HCT116 (cell line): ENCODE data around the gene KLHL24. TPM values are rescaled to one million over a fixed set of nuclear protein-coding genes. Genes with fewer than 3 reads are reported as not detected.

Source experiments
- ATAC-seq: fragments of 200-7000 bp; cut with Tn5 transposase; 2 replicates; pipeline ENCODE4 v1.9.1; 2020; ENCODE audit warnings: mild to moderate bottlenecking, moderate library complexity
- BruUV-seq: library from RNA; stranded (reverse); fragments of 400-500 nt; replicated peaks from 2 replicates; lab custom pipeline; 2021; lab: Mats Ljungman, UMichigan
- CTCF ChIA-PET: fragments of 300-600 bp; sonication (Branson Sonifier 250); formaldehyde crosslinking; loops from one replicate; lab custom pipeline; 2021; ENCODE audit warnings: antibody characterized with exemption; lab: Charles Lee
- POLR2A ChIA-PET: fragments of 300-600, 350-600 bp; sonication (Branson Sonifier 250); formaldehyde crosslinking; loops from one replicate; lab custom pipeline; 2021; ENCODE audit warnings: antibody characterized with exemption; lab: Charles Lee
- RAD21 ChIA-PET, 2 experiments: fragments of 300-600 bp; sonication (Branson Sonifier 250); formaldehyde crosslinking; loops; one replicate each; lab custom pipeline; 2023; ENCODE audit warnings: low total read pairs in 2 of 2; ENCODE audit not compliant: uncharacterized antibody in 2 of 2, unreplicated experiment in 2 of 2, low non-redundant PET in 1 of 2; lab: Charles Lee
- DNase-seq: peaks from one replicate; pipeline ENCODE4 v3.0.0-alpha.2; 2010; ENCODE audit warnings: low read depth, low spot score
- H2AFZ ChIP-seq: fragments of 200-600 bp; shearing (Covaris generic), sonication (generic); 2 replicates; pipeline ENCODE4 v1.6.1; 2017; ENCODE audit warnings: low read depth, mixed run types, mixed read lengths, antibody characterized with exemption, low read length; ENCODE audit not compliant: poor library complexity, severe bottlenecking
- H3K27ac ChIP-seq: 2 replicates; pipeline ENCODE4 v1.5.1; 2012; ENCODE audit warnings: low read depth, low read length
- H3K27me3 ChIP-seq: fragments of 200-600 bp; sonication (generic); 2 replicates; pipeline ENCODE4 v1.6.1; 2016; ENCODE audit warnings: mixed run types, low read length, mixed read lengths; ENCODE audit not compliant: insufficient read depth
- H3K36me3 ChIP-seq, 2 experiments: fragments of 200-500 bp in 1 of 2; fragments of 200-600 bp in 1 of 2; sonication (Bioruptor generic) in 1 of 2; sonication (generic) in 1 of 2; 2 replicates each; pipeline versions ENCODE4 v1.5.1 to v1.6.1; 2014 to 2016; ENCODE audit warnings: low read length in 2 of 2, inconsistent platforms in 1 of 2, mixed read lengths in 1 of 2, mixed run types in 1 of 2; ENCODE audit not compliant: insufficient read depth in 2 of 2, control insufficient read depth in 1 of 2
- H3K4me1 ChIP-seq, 2 experiments: fragments of 200-600 bp in 1 of 2; sonication (generic) in 1 of 2; 2 replicates each; pipeline versions ENCODE4 v1.5.1 to v1.6.1; 2012 to 2017; ENCODE audit warnings: low read length in 2 of 2, inconsistent platforms in 1 of 2, mild to moderate bottlenecking in 1 of 2, mixed read lengths in 1 of 2, mixed run types in 1 of 2, moderate library complexity in 1 of 2; ENCODE audit not compliant: insufficient read depth in 2 of 2, control insufficient read depth in 1 of 2
- H3K4me2 ChIP-seq: fragments of 200-600 bp; sonication (generic); 2 replicates; pipeline ENCODE4 v1.6.1; 2017; ENCODE audit warnings: mixed run types, low read length, mixed read lengths
- H3K4me3 ChIP-seq, 2 experiments: fragments of 200-600 bp in 1 of 2; sonication (generic) in 1 of 2; replicated peaks in 1 of 2; 2 replicates each; pipeline ENCODE4 v1.5.1; 2011 to 2016; ENCODE audit warnings: low read length in 2 of 2, control low read depth in 1 of 2, low read depth in 1 of 2, mild to moderate bottlenecking in 1 of 2, mixed read lengths in 1 of 2, mixed run types in 1 of 2
- H3K79me2 ChIP-seq: fragments of 200-600 bp; sonication (generic); 2 replicates; pipeline ENCODE4 v1.6.1; 2017; ENCODE audit warnings: mild to moderate bottlenecking, mixed run types, low read length, moderate library complexity, mixed read lengths; ENCODE audit not compliant: insufficient read depth
- H3K9ac ChIP-seq: fragments of 200-600 bp; sonication (generic); 2 replicates; pipeline ENCODE4 v1.6.1; 2016; ENCODE audit warnings: low read length, mixed read lengths
- H3K9me2 ChIP-seq: fragments of 200-600 bp; sonication (generic), shearing (Covaris generic); 2 replicates; pipeline ENCODE4 v1.6.1; 2017; ENCODE audit warnings: mixed run types, mild to moderate bottlenecking, moderate library complexity; ENCODE audit not compliant: insufficient read depth
- H3K9me3 ChIP-seq, 2 experiments: fragments of 200-500 bp in 1 of 2; fragments of 200-600 bp in 1 of 2; sonication (Bioruptor generic) in 1 of 2; sonication (generic) in 1 of 2; 2 replicates each; pipeline ENCODE4 v1.6.1; 2014 to 2017; ENCODE audit warnings: low read length in 2 of 2, mixed read lengths in 2 of 2, inconsistent platforms in 1 of 2, low read depth in 1 of 2, mild to moderate bottlenecking in 1 of 2, mixed run types in 1 of 2, moderate library complexity in 1 of 2; ENCODE audit not compliant: control insufficient read depth in 1 of 2, insufficient read depth in 1 of 2
- H4K20me1 ChIP-seq: fragments of 200-600 bp; sonication (generic), shearing (Covaris generic); 2 replicates; pipeline ENCODE4 v1.6.1; 2017; ENCODE audit warnings: mixed run types, mild to moderate bottlenecking, moderate library complexity; ENCODE audit not compliant: insufficient read depth
- CTCF ChIP-seq, 3 experiments: fragments of 200-600 bp in 1 of 3; sonication (generic) in 1 of 3; IDR thresholded peaks in 2 of 3; conservative IDR thresholded peaks in 1 of 3; 2 replicates each; pipeline ENCODE4 v1.5.1; 2012 to 2017; ENCODE audit warnings: low read depth in 2 of 3, low read length in 2 of 3, antibody characterized with exemption in 1 of 3, borderline replicate concordance in 1 of 3, control low read depth in 1 of 3, mild to moderate bottlenecking in 1 of 3, mixed read lengths in 1 of 3, mixed run types in 1 of 3, moderate library complexity in 1 of 3; ENCODE audit not compliant: insufficient read depth in 1 of 3
- EGR1 ChIP-seq: IDR thresholded peaks from 2 replicates; pipeline ENCODE4 v1.6.1; 2012; ENCODE audit warnings: low read depth
- ELF1 ChIP-seq: IDR thresholded peaks from 2 replicates; pipeline ENCODE4 v1.6.1; 2012; ENCODE audit warnings: low read depth, borderline replicate concordance
- EZH2 ChIP-seq: fragments of 200-600 bp; sonication (generic); IDR thresholded peaks from 2 replicates; pipeline ENCODE4 v1.6.1; 2017; ENCODE audit warnings: antibody characterized with exemption, mixed run types
- EZH2phosphoT487 ChIP-seq: fragments of 200-600 bp; IDR thresholded peaks from 2 replicates; pipeline ENCODE4 v1.6.1; 2018; ENCODE audit warnings: antibody characterized with exemption, borderline replicate concordance
- RAD21 ChIP-seq: IDR thresholded peaks from 2 replicates; pipeline ENCODE4 v1.6.1; 2012; ENCODE audit warnings: low read depth, mild to moderate bottlenecking
- SIN3A ChIP-seq: IDR thresholded peaks from 2 replicates; pipeline ENCODE4 v1.6.1; 2012; ENCODE audit warnings: low read depth
- SP1 ChIP-seq: IDR thresholded peaks from 2 replicates; pipeline ENCODE4 v1.6.1; 2012; ENCODE audit warnings: low read depth
- SRF ChIP-seq: IDR thresholded peaks from 2 replicates; pipeline ENCODE4 v1.6.1; 2012; ENCODE audit warnings: low read depth
- TCF7L2 ChIP-seq: IDR thresholded peaks from 2 replicates; pipeline ENCODE4 v1.7.0; 2011; ENCODE audit warnings: borderline replicate concordance, inconsistent platforms; ENCODE audit not compliant: insufficient read depth, insufficient read length; ENCODE audit errors: extremely low read depth
- YY1 ChIP-seq: IDR thresholded peaks from 2 replicates; pipeline ENCODE4 v1.6.1; 2011; ENCODE audit warnings: low read length, low read depth, moderate library complexity, mild to moderate bottlenecking; ENCODE audit not compliant: insufficient replicate concordance; ENCODE audit errors: extremely low read depth
- ZBTB33 ChIP-seq: IDR thresholded peaks from 2 replicates; pipeline ENCODE4 v1.6.1; 2011; ENCODE audit warnings: mild to moderate bottlenecking, low read length, moderate library complexity; ENCODE audit not compliant: insufficient replicate concordance; ENCODE audit errors: extremely low read depth
- ZFX ChIP-seq: fragments of 450-650 bp; IDR thresholded peaks from 2 replicates; pipeline ENCODE4 v1.6.1; 2017
- ZNF274 ChIP-seq: fragments of 200-500 bp; sonication (Bioruptor generic); IDR thresholded peaks from 2 replicates; pipeline ENCODE4 v1.6.1; 2014; ENCODE audit warnings: mild to moderate bottlenecking, low read depth, low read length, inconsistent platforms
- intact Hi-C: fragments of 100-400 bp; cut with micrococcal nuclease; formaldehyde crosslinking; loops from 2 replicates; pipeline ENCODE4 v1.10.0; 2022
- total RNA-seq: library from RNA; stranded (reverse); gene quantifications from one replicate; pipeline ENCODE4 v1.2.1, GENCODE V29; 2021; ENCODE audit not compliant: unreplicated experiment

The KLHL24 gene
- total RNA-seq, 1 experiment from 2014 or later = 21.0 TPM

GRCh38 chr3:183731611-183732010 lies 96.2 kb downstream of the KLHL24 start:
- no TSS peak for BruUV-seq
- Histone ChIP-seq H3K4me3 (no peak overlapping the region), H4K20me1 (no peaks in the 10 kb centered on the region; the same call in 1 of the 2 replicates), H3K4me2 (no peak overlapping the region), H3K9ac (no peak overlapping the region), H3K9me2 (no peaks in the 10 kb centered on the region), H3K9me3 (no peaks in the 10 kb centered on the region), H3K36me3 (peaks cover 33 to 47% of the 10 kb centered on the region in 2 experiments; a peak in 3 of 4 replicates), H3K4me1 (no peaks in the 10 kb centered on the region), H3K27ac (no peak overlapping the region), H3K79me2 (peaks cover 24% of the 10 kb centered on the region), H3K27me3 (no peaks in the 10 kb centered on the region), H2AFZ (no peak overlapping the region)
- ChIA-PET RAD21 (no interaction called here), CTCF (no interaction called here), POLR2A (no interaction called here)
- ATAC-seq (no peak), DNase-seq (no peak)
- TF ChIP-seq ZFX (no peak), SIN3A (no peak), EZH2 (no peak), ZNF274 (no peak), ELF1 (no peak), SRF (no peak), TCF7L2 (no peak), YY1 (no peak), EZH2phosphoT487 (no peak), SP1 (no peak), RAD21 (no peak), CTCF (IDR thresholded peaks at IDR 0.05 in 2 of 3, conservative IDR thresholded peaks at IDR 0.05 in 1 of 3; ENCODE audit: borderline replicate concordance in 1 of 3, insufficient read depth in 1 of 3, low read depth in 2 of 3, low read length in 2 of 3) (no peak), ZBTB33 (no peak), EGR1 (no peak)
- intact Hi-C loops = no loop called here
